SK-N-MC (cell line): ENCODE measurements around the gene FOXC1.

ENCODE experiments used
- EZH2 ChIP-seq: fragments of 200-600 bp; sonication (generic); IDR thresholded peaks from one replicate; pipeline ENCODE4 v1.6.1; 2017; ENCODE audit warnings: antibody characterized with exemption
- POLR2AphosphoS5 ChIP-seq: IDR thresholded peaks from 2 replicates; pipeline ENCODE4 v1.6.1; 2012; ENCODE audit warnings: mild to moderate bottlenecking, low read depth, low read length, borderline replicate concordance

- TF ChIP-seq POLR2AphosphoS5 (no peak), EZH2 (no peak)
Observed at GRCh38 chr6:1560281-1561058, 49.2 kb upstream of the FOXC1 start.
